Caco-2 (cell line): ENCODE results near the gene RTN4RL1. TPM values are rescaled to one million over a fixed set of nuclear protein-coding genes. Genes with fewer than 3 reads are reported as not detected.

Experiments
- BruUV-seq: library from RNA; stranded (reverse); fragments of 400-500 nt; replicated peaks from 2 replicates; lab custom pipeline; 2021; lab: Mats Ljungman, UMichigan
- CTCF ChIA-PET: fragments of 300-600 bp; sonication (Branson Sonifier 250); formaldehyde crosslinking; loops from one replicate; lab custom pipeline; 2022; ENCODE audit warnings: antibody characterized with exemption; lab: Charles Lee
- POLR2A ChIA-PET: fragments of 300-600 bp; sonication (Branson Sonifier 250); formaldehyde crosslinking; loops from one replicate; lab custom pipeline; 2022; ENCODE audit warnings: antibody characterized with exemption; lab: Charles Lee
- DNase-seq, 2 experiments: peaks; one replicate each; pipeline versions ENCODE4 v3.0.0 to v3.0.0-alpha.2; 2020 to 2022
- H3K27me3 ChIP-seq: replicated peaks from 2 replicates; pipeline ENCODE4 v1.6.0; 2011; ENCODE audit warnings: low read length; ENCODE audit not compliant: control insufficient read depth, insufficient read depth
- H3K36me3 ChIP-seq: 2 replicates; pipeline ENCODE4 v1.5.1; 2011; ENCODE audit warnings: low read length; ENCODE audit not compliant: control insufficient read depth, insufficient read depth
- H3K4me1 ChIP-seq: fragments of 250-450 bp; sonication (Bioruptor Pico); 2 replicates; pipeline ENCODE4 v1.5.1; 2020; ENCODE audit warnings: mild to moderate bottlenecking
- H3K4me3 ChIP-seq: 2 replicates; pipeline ENCODE4 v1.5.1; 2011; ENCODE audit warnings: low read depth, mild to moderate bottlenecking, control low read depth, low read length
- H3K9me3 ChIP-seq: fragments of 250-450 bp; sonication (Bioruptor Pico); 2 replicates; pipeline ENCODE4 v1.5.1; 2020; ENCODE audit warnings: mild to moderate bottlenecking, moderate library complexity
- H3K27ac Mint-ChIP-seq: one replicate; pipeline ENCODE4 v1.8.0; 2022; ENCODE audit warnings: mixed read lengths; ENCODE audit not compliant: unreplicated experiment
- H3K27me3 Mint-ChIP-seq: one replicate; pipeline ENCODE4 v1.8.0; 2022; ENCODE audit warnings: mixed read lengths; ENCODE audit not compliant: insufficient read depth, unreplicated experiment
- H3K36me3 Mint-ChIP-seq: one replicate; pipeline ENCODE4 v1.8.0; 2022; ENCODE audit warnings: mild to moderate bottlenecking, mixed read lengths; ENCODE audit not compliant: insufficient read depth, unreplicated experiment
- H3K4me1 Mint-ChIP-seq: one replicate; pipeline ENCODE4 v1.8.0; 2022; ENCODE audit warnings: low read depth, mixed read lengths; ENCODE audit not compliant: unreplicated experiment
- H3K4me3 Mint-ChIP-seq: one replicate; pipeline ENCODE4 v1.8.0; 2022; ENCODE audit warnings: mild to moderate bottlenecking, moderate library complexity, mixed read lengths; ENCODE audit not compliant: unreplicated experiment
- H3K9me3 Mint-ChIP-seq: one replicate; pipeline ENCODE4 v1.8.0; 2022; ENCODE audit warnings: mixed read lengths; ENCODE audit not compliant: unreplicated experiment
- CTCF ChIP-seq, 2 experiments: fragments of 200-600 bp in 1 of 2; IDR thresholded peaks; 1 replicate in 1 of 2; 2 replicates in 1 of 2; pipeline versions ENCODE4 v1.5.1 to v1.8.0; 2011 to 2022; ENCODE audit warnings: antibody characterized with exemption in 1 of 2, control low read depth in 1 of 2, inconsistent platforms in 1 of 2, low read depth in 1 of 2, low read length in 1 of 2, mild to moderate bottlenecking in 1 of 2, moderate library complexity in 1 of 2; ENCODE audit not compliant: insufficient read depth in 1 of 2, severe bottlenecking in 1 of 2, unreplicated experiment in 1 of 2
- intact Hi-C: fragments of 100-400 bp; cut with micrococcal nuclease; formaldehyde crosslinking; loops from one replicate; pipeline ENCODE4 v1.10.0; 2022; ENCODE audit not compliant: unreplicated experiment
- total RNA-seq: library from RNA; stranded (reverse); gene quantifications from 2 replicates; pipeline ENCODE4 v1.2.3, GENCODE V29; 2022

Gene RTN4RL1
- total RNA-seq, 1 experiment from 2014 or later: 0.54 TPM

- Histone ChIP-seq H3K36me3 (no peaks in the 10 kb centered on the region), H3K27me3 (no peaks in the 10 kb centered on the region), H3K4me3 (no peak overlapping the region), H3K4me1 (peaks cover 12% of the 10 kb centered on the region), H3K9me3 (no peaks in the 10 kb centered on the region)
- no peak overlapping the region for H3K27ac Mint-ChIP-seq
- no peaks in the 10 kb centered on the region for H3K27me3 Mint-ChIP-seq
- BruUV-seq: no TSS peak
- H3K36me3 Mint-ChIP-seq: no peaks in the 10 kb centered on the region
- intact Hi-C loops: no loop called here
- H3K4me3 Mint-ChIP-seq: no peak overlapping the region
- CTCF ChIA-PET: no interaction called here
- no peaks in the 10 kb centered on the region for H3K9me3 Mint-ChIP-seq
- POLR2A ChIA-PET: no interaction called here
- TF ChIP-seq CTCF (IDR thresholded peaks at IDR 0.05; ENCODE audit: insufficient read depth in 1 of 2, low read depth in 1 of 2, low read length in 1 of 2, severe bottlenecking in 1 of 2, unreplicated experiment in 1 of 2): no peak
- DNase-seq: no peak
- H3K4me1 Mint-ChIP-seq: peaks cover 19% of the 10 kb centered on the region
These were observed 48.5 kb downstream of the RTN4RL1 start for GRCh38 chr17:1976683-1977064.

GRCh38 chr17:1976000-1976682, 49.0 kb downstream of the RTN4RL1 start:
- intact Hi-C loops: no loop called here
- DNase-seq: no peak
- H3K27ac Mint-ChIP-seq: no peak overlapping the region

GRCh38 chr17:1975573-1975972, 49.6 kb downstream of the RTN4RL1 start:
- intact Hi-C loops: no loop called here
- H3K4me3 Mint-ChIP-seq: no peak overlapping the region
- H3K9me3 Mint-ChIP-seq: peaks cover 9% of the 10 kb centered on the region
- Histone ChIP-seq H3K4me3 (no peak overlapping the region), H3K4me1 (peaks cover 9% of the 10 kb centered on the region), H3K9me3 (no peaks in the 10 kb centered on the region; the same call in 1 of the 2 replicates), H3K36me3 (no peaks in the 10 kb centered on the region), H3K27me3 (no peaks in the 10 kb centered on the region)
- TF ChIP-seq CTCF (IDR thresholded peaks at IDR 0.05; ENCODE audit: insufficient read depth in 1 of 2, low read depth in 1 of 2, low read length in 1 of 2, severe bottlenecking in 1 of 2, unreplicated experiment in 1 of 2): no peak
- POLR2A ChIA-PET: no interaction called here
- H3K36me3 Mint-ChIP-seq: no peaks in the 10 kb centered on the region
- peaks cover 15% of the 10 kb centered on the region for H3K4me1 Mint-ChIP-seq
- no peaks in the 10 kb centered on the region for H3K27me3 Mint-ChIP-seq
- CTCF ChIA-PET: interaction anchor here (0.8 to 1.0 kb wide), 2 partner anchors 18 to 20 kb away, joined by 3 read pairs; no protein-coding TSS in a partner anchor
- DNase-seq: no peak
- H3K27ac Mint-ChIP-seq: no peak overlapping the region
- no TSS peak for BruUV-seq

More at GRCh38 chr17:1976000-1976682, 49.0 kb downstream of the RTN4RL1 start:
- no peak for TF ChIP-seq CTCF (IDR thresholded peaks at IDR 0.05; ENCODE audit: insufficient read depth in 1 of 2, low read depth in 1 of 2, low read length in 1 of 2, severe bottlenecking in 1 of 2, unreplicated experiment in 1 of 2)
- peaks cover 15% of the 10 kb centered on the region for H3K4me1 Mint-ChIP-seq
- ChIA-PET POLR2A (no interaction called here), CTCF (interaction anchor here (0.8 to 1.0 kb wide), 2 partner anchors 19 kb away, joined by 3 read pairs; no protein-coding TSS in a partner anchor)
- Histone ChIP-seq H3K4me1 (peaks cover 9% of the 10 kb centered on the region), H3K4me3 (no peak overlapping the region), H3K36me3 (no peaks in the 10 kb centered on the region), H3K27me3 (no peaks in the 10 kb centered on the region), H3K9me3 (no peaks in the 10 kb centered on the region; the same call in 1 of the 2 replicates)
- no TSS peak for BruUV-seq
- H3K36me3 Mint-ChIP-seq: no peaks in the 10 kb centered on the region
- no peaks in the 10 kb centered on the region for H3K27me3 Mint-ChIP-seq
- H3K9me3 Mint-ChIP-seq: peaks cover 4% of the 10 kb centered on the region
- H3K4me3 Mint-ChIP-seq: no peak overlapping the region
